Left lung (tissue), 10 donors: ENCODE data around the gene TBC1D21. TPM values are rescaled to one million over a fixed set of nuclear protein-coding genes. Genes with fewer than 3 reads are reported as not detected.

ENCODE experiments used
- ATAC-seq: fragments of 200-7000 bp; cut with Tn5 transposase; one replicate; pipeline ENCODE4 v1.9.1; 2020; ENCODE audit warnings: moderate library complexity
- DNase-seq, 4 donors: peaks; one replicate each; pipeline ENCODE4 v3.0.0-alpha.2; 2013 to 2020
- H3K27ac ChIP-seq, 2 donors: fragments of 200-600 bp; sonication (generic) in 1 of 2; one replicate each; pipeline versions ENCODE4 v1.5.0 to v1.8.0; 2020 to 2021
- H3K27me3 ChIP-seq, 2 donors: fragments of 200-600 bp; sonication (generic) in 1 of 2; one replicate each; pipeline versions ENCODE4 v1.5.0 to v1.8.0; 2020 to 2021
- H3K36me3 ChIP-seq, 2 donors: fragments of 200-600 bp; sonication (generic) in 1 of 2; one replicate each; pipeline versions ENCODE4 v1.5.0 to v1.8.0; 2020 to 2021
- H3K4me1 ChIP-seq, 2 donors: fragments of 200-600 bp; one replicate each; pipeline ENCODE4 v1.8.0; 2021
- H3K4me3 ChIP-seq, 2 donors: fragments of 200-600 bp; sonication (generic) in 1 of 2; one replicate each; pipeline versions ENCODE4 v1.5.0 to v1.8.0; 2020 to 2021; ENCODE audit warnings: mild to moderate bottlenecking in 1 of 2
- H3K9me3 ChIP-seq, 2 donors: fragments of 200-600 bp; sonication (generic) in 1 of 2; one replicate each; pipeline versions ENCODE4 v1.5.0 to v1.8.0; 2020 to 2021
- CTCF ChIP-seq, 2 donors: fragments of 200-600 bp; sonication (generic) in 1 of 2; IDR thresholded peaks; one replicate each; pipeline versions ENCODE4 v1.5.0 to v1.8.0; 2021; ENCODE audit warnings: antibody characterized with exemption in 2 of 2
- intact Hi-C, 2 donors: fragments of 100-400 bp; cut with DNase I; formaldehyde crosslinking; loops; one replicate each; pipeline versions ENCODE4 v1.11.2 to v1.14.2; 2022
- polyA plus RNA-seq, 6 donors: library from polyadenylated mRNA; unstranded; fragments of 120-200 nt; gene quantifications; one replicate each; pipeline ENCODE4 v1.2.1, GENCODE V29; 2013; ENCODE audit not compliant: insufficient read length in 6 of 6
- total RNA-seq, 2 donors: library from RNA; stranded (reverse); fragmentation: NEBNext Ultra II Directional; extraction: Animal tissue kit (Norgen Biotek cat#: 25700); gene quantifications; one replicate each; pipeline ENCODE4 v1.2.1, GENCODE V29; 2021
- donor health status: DM: no; HTN: yes; CAD: no.
- donor health status: DM: no; HTN: no; CAD: no.

Gene TBC1D21
- total and polyA plus RNA-seq, 8 donors, result not detected

GRCh38 chr15:73838831-73839426 lies 34.4 kb upstream of the TBC1D21 start:
- Histone ChIP-seq H3K27ac (no peak overlapping the region), H3K36me3 (no peaks in the 10 kb centered on the region), H3K4me1 (no peaks in the 10 kb centered on the region), H3K27me3 (peaks cover 0 to 29% of the 10 kb centered on the region in 2 donors), H3K9me3 (no peaks in the 10 kb centered on the region), H3K4me3 (no peak overlapping the region)
- DNase-seq, result peak in 3 of 4 donors; percentile 28 to 61 (median 48)
- no peak for TF ChIP-seq CTCF (IDR thresholded peaks at IDR 0.05)
- ATAC-seq, result no peak
- intact Hi-C loops, result no loop called here

DNA sequence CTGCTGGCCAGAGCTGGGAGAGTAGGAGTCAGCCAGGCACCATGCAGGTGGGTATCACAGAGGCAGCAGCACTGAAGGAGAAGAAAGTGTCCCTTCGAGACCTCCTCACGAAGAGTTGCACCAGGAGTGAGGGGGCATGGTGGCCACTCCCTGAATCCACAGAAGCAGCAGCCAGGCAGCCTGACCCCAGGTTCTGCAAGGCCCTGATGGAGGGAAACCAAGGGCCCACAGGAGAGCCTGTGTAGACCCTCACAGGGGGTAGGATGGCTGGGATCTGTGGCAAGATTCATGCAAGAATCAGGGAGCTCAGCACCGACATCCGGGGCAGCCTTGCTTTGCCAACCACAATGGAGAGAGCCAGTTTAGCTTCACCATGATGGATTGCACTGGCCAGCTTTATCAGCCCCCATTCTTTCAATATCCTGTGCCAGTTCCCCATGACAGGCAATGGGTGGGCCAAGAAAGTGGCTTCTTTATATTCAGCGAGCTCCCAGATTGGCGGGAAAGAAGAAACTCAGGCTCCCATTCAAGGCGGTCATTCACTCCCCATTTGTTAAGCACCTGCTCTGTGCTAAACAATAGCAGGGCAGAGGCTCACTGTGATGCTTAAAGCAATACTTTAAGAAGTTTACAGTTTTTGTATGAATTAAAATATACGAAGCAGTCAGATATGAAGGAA lies 33.5 kb upstream of the TBC1D21 start:
- Histone ChIP-seq H3K4me1 (no peaks in the 10 kb centered on the region), H3K36me3 (no peaks in the 10 kb centered on the region), H3K4me3 (no peak overlapping the region), H3K9me3 (no peaks in the 10 kb centered on the region), H3K27ac (no peak overlapping the region), H3K27me3 (peaks cover 0 to 29% of the 10 kb centered on the region in 2 donors)
- DNase-seq, result no peak
- no peak for ATAC-seq
- intact Hi-C loops, result no loop called here
- no peak for TF ChIP-seq CTCF (IDR thresholded peaks at IDR 0.05)

DNA sequence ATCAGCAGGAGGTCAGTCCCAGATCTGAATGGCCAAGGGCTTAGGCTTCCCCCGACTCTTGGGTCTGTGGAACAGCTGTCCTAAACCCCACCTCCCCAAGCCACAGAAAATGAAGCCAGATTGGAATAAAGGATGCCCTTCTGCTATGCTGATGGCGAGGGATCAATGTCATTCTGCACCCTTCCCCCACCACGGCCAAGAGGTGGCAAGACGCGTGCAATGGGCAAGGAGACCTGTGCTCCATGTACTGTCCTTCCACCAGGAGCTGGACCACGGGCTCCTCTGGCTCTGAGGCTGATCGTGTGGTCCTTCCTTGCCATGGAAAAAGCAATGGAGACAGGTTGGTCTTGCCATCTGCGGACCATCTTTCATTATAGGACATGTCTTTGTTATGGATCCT lies 32.6 kb upstream of the TBC1D21 start:
- no peaks in the 10 kb centered on the region for H3K4me1 ChIP-seq
- intact Hi-C loops, result no loop called here
- no peak overlapping the region for H3K27ac ChIP-seq
- no peak for DNase-seq
- H3K4me3 ChIP-seq, result no peak overlapping the region
- ATAC-seq, result no peak
- H3K9me3 ChIP-seq, result no peaks in the 10 kb centered on the region
- H3K36me3 ChIP-seq, result no peaks in the 10 kb centered on the region
- peaks cover 0 to 29% of the 10 kb centered on the region in 2 donors for H3K27me3 ChIP-seq
- TF ChIP-seq CTCF (IDR thresholded peaks at IDR 0.05), result no peak

GRCh38 chr15:73841756-73842725 lies 31.3 kb upstream of the TBC1D21 start:
- H3K9me3 ChIP-seq, result no peaks in the 10 kb centered on the region
- no peaks in the 10 kb centered on the region for H3K36me3 ChIP-seq
- ATAC-seq, result no peak
- peaks cover 0 to 29% of the 10 kb centered on the region in 2 donors for H3K27me3 ChIP-seq
- no peak for DNase-seq
- no peak overlapping the region for H3K4me3 ChIP-seq
- intact Hi-C loops, result no loop called here
- no peak overlapping the region for H3K27ac ChIP-seq
- no peaks in the 10 kb centered on the region for H3K4me1 ChIP-seq
- TF ChIP-seq CTCF (IDR thresholded peaks at IDR 0.05), result no peak

GRCh38 chr15:73843787-73844186 lies 29.6 kb upstream of the TBC1D21 start:
- H3K27me3 ChIP-seq, result peaks cover 0 to 29% of the 10 kb centered on the region in 2 donors
- TF ChIP-seq CTCF (IDR thresholded peaks at IDR 0.05), result no peak

More at GRCh38 chr15:73843787-73844186, 29.6 kb upstream of the TBC1D21 start:
- Histone ChIP-seq H3K27ac (no peak overlapping the region), H3K36me3 (no peaks in the 10 kb centered on the region), H3K4me3 (no peak overlapping the region), H3K4me1 (no peaks in the 10 kb centered on the region), H3K9me3 (no peaks in the 10 kb centered on the region)
- ATAC-seq (no peak), DNase-seq (no peak)
- intact Hi-C loops, result no loop called here
